H9 (cell line): ENCODE data around the gene AJAP1. TPM values are rescaled to one million over a fixed set of nuclear protein-coding genes. Genes with fewer than 3 reads are reported as not detected.

ENCODE experiments used
- DNase-seq: peaks from one replicate; pipeline ENCODE4 v3.0.0-alpha.2; 2017
- H2AFZ ChIP-seq: one replicate; pipeline ENCODE4 v1.6.1; 2013; ENCODE audit warnings: mild to moderate bottlenecking, low read length, control low read depth, moderate library complexity
- H2AK5ac ChIP-seq: 2 replicates; pipeline ENCODE4 v1.6.1; 2013; ENCODE audit warnings: low read length, control low read depth, mixed read lengths; ENCODE audit not compliant: insufficient read length
- H2BK120ac ChIP-seq: one replicate; pipeline ENCODE4 v1.6.1; 2013; ENCODE audit warnings: low read depth, mild to moderate bottlenecking, low read length, control low read depth, inconsistent platforms; ENCODE audit not compliant: poor library complexity, severe bottlenecking
- H2BK12ac ChIP-seq: 2 replicates; pipeline ENCODE4 v1.6.1; 2013; ENCODE audit warnings: low read length, control low read depth, mixed read lengths, low read depth; ENCODE audit not compliant: insufficient read length
- H2BK15ac ChIP-seq: 2 replicates; pipeline ENCODE4 v1.6.1; 2013; ENCODE audit warnings: low read depth, low read length, control low read depth
- H2BK20ac ChIP-seq: one replicate; pipeline ENCODE4 v1.6.1; 2013; ENCODE audit warnings: low read depth, mild to moderate bottlenecking, low read length, control low read depth, inconsistent platforms; ENCODE audit not compliant: poor library complexity, severe bottlenecking
- H2BK5ac ChIP-seq: 2 replicates; pipeline ENCODE4 v1.6.1; 2013; ENCODE audit warnings: low read length, control low read depth, mixed read lengths; ENCODE audit not compliant: insufficient read length
- H3K14ac ChIP-seq: 2 replicates; pipeline ENCODE4 v1.6.1; 2013; ENCODE audit warnings: low read length, control low read depth; ENCODE audit not compliant: insufficient read depth
- H3K18ac ChIP-seq: 2 replicates; pipeline ENCODE4 v1.6.1; 2013; ENCODE audit warnings: low read depth, mild to moderate bottlenecking, mixed read lengths, low read length, control low read depth; ENCODE audit not compliant: insufficient read length
- H3K23ac ChIP-seq: 2 replicates; pipeline ENCODE4 v1.6.1; 2013; ENCODE audit warnings: low read length, control low read depth, mixed read lengths, low read depth; ENCODE audit not compliant: insufficient read length
- H3K23me2 ChIP-seq: 2 replicates; pipeline ENCODE4 v1.6.1; 2013; ENCODE audit warnings: low read depth, mild to moderate bottlenecking, mixed read lengths, low read length, control low read depth; ENCODE audit not compliant: insufficient read length, poor library complexity, severe bottlenecking
- H3K27ac ChIP-seq: 2 replicates; pipeline ENCODE4 v1.5.1; 2013; ENCODE audit warnings: low read length, control low read depth, mixed read lengths, low read depth; ENCODE audit not compliant: insufficient read length
- H3K27me3 ChIP-seq: 2 replicates; pipeline ENCODE4 v1.6.1; 2013; ENCODE audit warnings: low read length, control low read depth, inconsistent platforms; ENCODE audit not compliant: insufficient read depth
- H3K4ac ChIP-seq: 2 replicates; pipeline ENCODE4 v1.6.1; 2013; ENCODE audit warnings: low read depth, mild to moderate bottlenecking, control low read depth, inconsistent platforms, low read length, moderate library complexity
- H3K4me1 ChIP-seq: 2 replicates; pipeline ENCODE4 v1.6.1; 2013; ENCODE audit warnings: low read length, control low read depth, inconsistent platforms; ENCODE audit not compliant: insufficient read depth
- H3K4me2 ChIP-seq: 2 replicates; pipeline ENCODE4 v1.6.1; 2013; ENCODE audit warnings: low read length, control low read depth, mixed read lengths; ENCODE audit not compliant: insufficient read length, insufficient read depth
- H3K56ac ChIP-seq: 2 replicates; pipeline ENCODE4 v1.6.1; 2013; ENCODE audit warnings: low read depth, mild to moderate bottlenecking, mixed read lengths, low read length, control low read depth; ENCODE audit not compliant: insufficient read length
- H3K79me1 ChIP-seq: 2 replicates; pipeline ENCODE4 v1.6.1; 2013; ENCODE audit warnings: low read depth, mild to moderate bottlenecking, moderate library complexity, low read length, control low read depth, inconsistent platforms; ENCODE audit not compliant: insufficient read depth, poor library complexity, severe bottlenecking
- H3K79me2 ChIP-seq: 2 replicates; pipeline ENCODE4 v1.6.1; 2013; ENCODE audit warnings: low read length, control low read depth, inconsistent platforms; ENCODE audit not compliant: insufficient read depth
- H3K9ac ChIP-seq: 2 replicates; pipeline ENCODE4 v1.6.1; 2013; ENCODE audit warnings: low read length, control low read depth, mixed read lengths; ENCODE audit not compliant: insufficient read length; ENCODE audit errors: extremely low read depth
- H3K9me3 ChIP-seq: one replicate; pipeline ENCODE4 v1.6.1; 2013; ENCODE audit warnings: low read depth, low read length, inconsistent platforms; ENCODE audit not compliant: control insufficient read depth
- H3T11ph ChIP-seq: one replicate; pipeline ENCODE4 v1.6.1; 2013; ENCODE audit warnings: mild to moderate bottlenecking, low read length, control low read depth, inconsistent platforms
- H4K20me1 ChIP-seq: one replicate; pipeline ENCODE4 v1.6.1; 2013; ENCODE audit not compliant: control insufficient read depth, insufficient read length, insufficient read depth
- H4K5ac ChIP-seq: 2 replicates; pipeline ENCODE4 v1.6.1; 2013; ENCODE audit warnings: low read depth, mild to moderate bottlenecking, mixed read lengths, low read length, control low read depth; ENCODE audit not compliant: insufficient read length
- H4K8ac ChIP-seq: replicated peaks from 2 replicates; pipeline ENCODE4 v1.6.1; 2013; ENCODE audit warnings: low read length, control low read depth, mixed read lengths, low read depth; ENCODE audit not compliant: insufficient read length
- H4K91ac ChIP-seq: 2 replicates; pipeline ENCODE4 v1.6.1; 2013; ENCODE audit warnings: low read depth, mild to moderate bottlenecking, moderate library complexity, mixed read lengths, low read length, control low read depth; ENCODE audit not compliant: insufficient read length
- H3K27ac Mint-ChIP-seq, 3 experiments: 2 replicates in 2 of 3; 3 replicates in 1 of 3; pipeline ENCODE4 v1.8.0; 2020 to 2021; ENCODE audit warnings: mixed read lengths in 3 of 3, mild to moderate bottlenecking in 1 of 3, moderate library complexity in 1 of 3
- H3K27me3 Mint-ChIP-seq: 2 replicates; pipeline ENCODE4 v1.8.0; 2021; ENCODE audit warnings: low read depth, mild to moderate bottlenecking, moderate library complexity, mixed read lengths
- H3K36me3 Mint-ChIP-seq, 3 experiments: 2 replicates in 2 of 3; 3 replicates in 1 of 3; pipeline ENCODE4 v1.8.0; 2020 to 2021; ENCODE audit warnings: low read depth in 3 of 3, mixed read lengths in 3 of 3; ENCODE audit not compliant: insufficient read depth in 1 of 3
- H3K4me1 Mint-ChIP-seq, 2 experiments: 2 replicates each; pipeline ENCODE4 v1.8.0; 2020; ENCODE audit warnings: mixed read lengths in 2 of 2
- H3K4me3 Mint-ChIP-seq, 2 experiments: 2 replicates in 1 of 2; 3 replicates in 1 of 2; pipeline ENCODE4 v1.8.0; 2020 to 2021; ENCODE audit warnings: mild to moderate bottlenecking in 2 of 2, mixed read lengths in 2 of 2, moderate library complexity in 1 of 2
- H3K9me3 Mint-ChIP-seq, 2 experiments: 2 replicates in 1 of 2; 3 replicates in 1 of 2; pipeline ENCODE4 v1.8.0; 2020; ENCODE audit warnings: mild to moderate bottlenecking in 2 of 2, mixed read lengths in 2 of 2, moderate library complexity in 1 of 2
- WGBS: extraction: QIAGEN DNeasy Blood & Tissue Kit; methylation state at CpG from one replicate; pipeline ENCODE4 v1.1.7; 2013; ENCODE audit warnings: missing lambda C conversion rate, low lambda C conversion rate, mixed read lengths; ENCODE audit not compliant: insufficient read length; ENCODE audit errors: extremely low coverage; 5-methylcytosine and 5-hydroxymethylcytosine counted together
- total RNA-seq: library from RNA; stranded (reverse); gene quantifications from 2 replicates; pipeline ENCODE4 v1.2.1, GENCODE V29; 2021
- TF ChIP-seq, protein P1 (sequence below): fragments of 200-600 bp; sonication (generic); conservative IDR thresholded peaks from 3 replicates; pipeline ENCODE4 v1.8.0; 2021; ENCODE audit warnings: antibody characterized with exemption, mild to moderate bottlenecking

Gene AJAP1
- total RNA-seq, 1 experiment from 2014 or later = 8.6 TPM

DNA sequence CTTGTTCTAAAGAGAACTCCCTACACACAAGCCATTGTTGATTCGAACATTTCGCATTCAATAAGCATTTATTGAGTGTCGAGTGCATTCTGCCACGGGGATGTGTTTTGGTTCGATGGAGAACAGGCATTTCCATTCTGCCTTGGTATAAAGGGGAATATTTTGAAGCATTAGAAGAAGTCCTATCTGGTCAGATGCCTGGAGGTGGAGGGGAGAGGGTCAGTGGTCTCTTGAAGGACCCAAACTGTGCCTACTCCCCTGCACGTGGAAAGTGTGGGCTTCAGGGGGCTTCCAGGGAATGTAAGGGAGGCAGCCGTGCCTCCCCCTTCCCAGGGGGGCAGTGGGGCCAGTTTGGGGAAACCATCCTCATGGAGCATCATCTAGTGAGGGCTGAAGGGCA, 8.3 kb downstream of the AJAP1 start:
- peaks cover 16 to 22% of the 10 kb centered on the region in 2 experiments for H3K9me3 Mint-ChIP-seq

More for the DNA sequence above, 8.3 kb downstream of the AJAP1 start:
- Histone ChIP-seq H3K79me2 (no peaks in the 10 kb centered on the region; the same call in 1 of the 2 replicates), H2BK5ac (no peak overlapping the region), H4K8ac (no peak overlapping the region), H3K4ac (no peak overlapping the region), H3K27me3 (peaks cover 7% of the 10 kb centered on the region; the same call in 1 of the 2 replicates), H3T11ph (no peak overlapping the region), H3K9ac (no peak overlapping the region), H3K56ac (no peak overlapping the region), H2BK12ac (no peak overlapping the region), H4K91ac (no peak overlapping the region), H2BK120ac (no peak overlapping the region), H3K9me3 (no peaks in the 10 kb centered on the region), H2BK15ac (no peak overlapping the region), H2BK20ac (no peak overlapping the region), H3K14ac (no peak overlapping the region), H2AFZ (no peak overlapping the region), H4K20me1 (no peaks in the 10 kb centered on the region), H2AK5ac (no peak overlapping the region), H3K23me2 (no peaks in the 10 kb centered on the region), H3K18ac (no peak overlapping the region), H4K5ac (no peak overlapping the region), H3K79me1 (no peaks in the 10 kb centered on the region), H3K27ac (no peak overlapping the region), H3K4me2 (no peak overlapping the region), H3K23ac (no peak overlapping the region), H3K4me1 (peaks cover 8% of the 10 kb centered on the region)
- Mint-ChIP-seq H3K36me3 (peaks cover 4 to 20% (median 13%) of the 10 kb centered on the region in 3 experiments), H3K27ac (no peak overlapping the region), H3K27me3 (peaks cover 50% of the 10 kb centered on the region), H3K4me3 (no peak overlapping the region), H3K4me1 (peaks cover 33 to 37% of the 10 kb centered on the region in 2 experiments)
- TF ChIP-seq, protein P1, sequence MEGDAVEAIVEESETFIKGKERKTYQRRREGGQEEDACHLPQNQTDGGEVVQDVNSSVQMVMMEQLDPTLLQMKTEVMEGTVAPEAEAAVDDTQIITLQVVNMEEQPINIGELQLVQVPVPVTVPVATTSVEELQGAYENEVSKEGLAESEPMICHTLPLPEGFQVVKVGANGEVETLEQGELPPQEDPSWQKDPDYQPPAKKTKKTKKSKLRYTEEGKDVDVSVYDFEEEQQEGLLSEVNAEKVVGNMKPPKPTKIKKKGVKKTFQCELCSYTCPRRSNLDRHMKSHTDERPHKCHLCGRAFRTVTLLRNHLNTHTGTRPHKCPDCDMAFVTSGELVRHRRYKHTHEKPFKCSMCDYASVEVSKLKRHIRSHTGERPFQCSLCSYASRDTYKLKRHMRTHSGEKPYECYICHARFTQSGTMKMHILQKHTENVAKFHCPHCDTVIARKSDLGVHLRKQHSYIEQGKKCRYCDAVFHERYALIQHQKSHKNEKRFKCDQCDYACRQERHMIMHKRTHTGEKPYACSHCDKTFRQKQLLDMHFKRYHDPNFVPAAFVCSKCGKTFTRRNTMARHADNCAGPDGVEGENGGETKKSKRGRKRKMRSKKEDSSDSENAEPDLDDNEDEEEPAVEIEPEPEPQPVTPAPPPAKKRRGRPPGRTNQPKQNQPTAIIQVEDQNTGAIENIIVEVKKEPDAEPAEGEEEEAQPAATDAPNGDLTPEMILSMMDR = no peak
- WGBS = no CpG with 5 or more reads among the region's 7 CpGs
- DNase-seq = no peak
